Testis (tissue), 3 donors: ENCODE measurements around the gene MBP. TPM values are rescaled to one million over a fixed set of nuclear protein-coding genes. Genes with fewer than 3 reads are reported as not detected.

Experiments
- DNase-seq: peaks from one replicate; pipeline ENCODE4 v3.0.0-alpha.2; 2019
- H3K27ac ChIP-seq, 2 donors: fragments of 200-600 bp; sonication (generic); one replicate each; pipeline ENCODE4 v1.5.1; 2019
- H3K27me3 ChIP-seq: fragments of 200-600 bp; sonication (generic); one replicate; pipeline ENCODE4 v1.5.1; 2019
- H3K36me3 ChIP-seq: fragments of 200-600 bp; sonication (generic); one replicate; pipeline ENCODE4 v1.5.1; 2017; ENCODE audit warnings: low read depth; ENCODE audit errors: missing control alignments
- H3K4me1 ChIP-seq: fragments of 200-600 bp; sonication (generic); one replicate; pipeline ENCODE4 v1.5.1; 2019
- H3K4me3 ChIP-seq, 2 donors: fragments of 200-600 bp; sonication (generic); one replicate each; pipeline ENCODE4 v1.5.1; 2017 to 2019
- H3K9me3 ChIP-seq: fragments of 200-600 bp; sonication (generic); one replicate; pipeline ENCODE4 v1.5.1; 2017
- CTCF ChIP-seq, 3 experiments: fragments of 450-650 bp in 2 of 3; fragments of 200-600 bp in 1 of 3; sonication (generic) in 1 of 3; IDR thresholded peaks; one replicate each; pipeline ENCODE4 v1.5.1; 2016 to 2019; ENCODE audit warnings: antibody characterized with exemption in 3 of 3, mild to moderate bottlenecking in 2 of 3, moderate library complexity in 1 of 3
- POLR2A ChIP-seq: fragments of 450-650 bp; IDR thresholded peaks from one replicate; pipeline ENCODE4 v1.6.1; 2017; ENCODE audit warnings: antibody characterized with exemption, mild to moderate bottlenecking, moderate library complexity
- WGBS, 2 donors: methylation state at CpG; one replicate each; pipeline ENCODE4 v1.1.5; 2018; 5-methylcytosine and 5-hydroxymethylcytosine counted together
- intact Hi-C: fragments of 100-400 bp; cut with DNase I; formaldehyde crosslinking; loops from one replicate; pipeline ENCODE4 v1.15.1; 2023; ENCODE audit warnings: low total_unique reads
- polyA plus RNA-seq: library from polyadenylated mRNA; stranded (reverse); fragments of 350-450 nt; fragmentation: Illumina TruSeq; extraction: RNeasy Lipid Tissue Mini Kit (QIAGEN cat#74804); gene quantifications from one replicate; pipeline ENCODE4 v1.2.3, GENCODE V29; 2014; ENCODE audit warnings: low read depth, low replicate concordance; ENCODE audit not compliant: insufficient read depth
- total RNA-seq, 2 donors: library from RNA; depleted of rRNA; stranded (reverse); fragments of >200 nt; gene quantifications; one replicate each; pipeline ENCODE4 v1.2.3, GENCODE V29; 2016

The MBP gene
- total and polyA plus RNA-seq, 3 donors from 2014 or later, result 15.4 to 20.3 (median 16.7) TPM

GRCh38 chr18:77103187-77103850, 29.3 kb downstream of the MBP start:
- Histone ChIP-seq H3K9me3 (no peaks in the 10 kb centered on the region), H3K27ac (peak overlapping the region; percentile 60 to 85), H3K27me3 (no peaks in the 10 kb centered on the region), H3K4me3 (no peak overlapping the region), H3K4me1 (peaks cover 28% of the 10 kb centered on the region), H3K36me3 (no peaks in the 10 kb centered on the region)
- intact Hi-C loops, result loop anchor here (5.0 kb wide), 1 partner anchor 36 kb away; no protein-coding TSS in a partner anchor
- TF ChIP-seq CTCF (IDR thresholded peaks at IDR 0.05) (no peak), POLR2A (no peak)
- no peak for DNase-seq
- 62 to 63% methylated on average over 14 of the region's 14 CpGs for WGBS, 2 donors

GRCh38 chr18:77102259-77103040, 30.1 kb downstream of the MBP start:
- Histone ChIP-seq H3K4me3 (no peak overlapping the region), H3K27ac (peak overlapping the region; percentile 53 to 85), H3K36me3 (no peaks in the 10 kb centered on the region), H3K9me3 (no peaks in the 10 kb centered on the region), H3K4me1 (peaks cover 21% of the 10 kb centered on the region), H3K27me3 (no peaks in the 10 kb centered on the region)
- WGBS, 2 donors, result 50 to 53% methylated on average over 3 of the region's 3 CpGs
- intact Hi-C loops, result loop anchor here (5.0 kb wide), 1 partner anchor 35 kb away; no protein-coding TSS in a partner anchor
- DNase-seq, result no peak
- TF ChIP-seq CTCF (IDR thresholded peaks at IDR 0.05) (no peak), POLR2A (no peak)

GRCh38 chr18:77101410-77102258, 30.9 kb downstream of the MBP start:
- WGBS, 2 donors, result 41 to 46% methylated on average over 15 to 16 of the region's 16 CpGs
- Histone ChIP-seq H3K36me3 (no peaks in the 10 kb centered on the region), H3K4me1 (peaks cover 17% of the 10 kb centered on the region), H3K4me3 (no peak overlapping the region), H3K9me3 (no peaks in the 10 kb centered on the region), H3K27ac (peak overlapping the region; percentile 53 to 85), H3K27me3 (no peaks in the 10 kb centered on the region)
- no peak for TF ChIP-seq POLR2A
- no peak for TF ChIP-seq CTCF (IDR thresholded peaks at IDR 0.05)
- intact Hi-C loops, result loop anchor here (5.0 kb wide), 1 partner anchor 34 kb away; no protein-coding TSS in a partner anchor
- peak; percentile 76 for DNase-seq

- WGBS, 2 donors, result 78 to 86% methylated on average over 8 of the region's 8 CpGs
- no peaks in the 10 kb centered on the region for H3K9me3 ChIP-seq
- no peaks in the 10 kb centered on the region for H3K27me3 ChIP-seq
- H3K4me3 ChIP-seq, result no peak overlapping the region
- intact Hi-C loops, result loop anchor here (5.0 kb wide), 1 partner anchor 34 kb away; no protein-coding TSS in a partner anchor
- peak overlapping the region; percentile 53 to 85 for H3K27ac ChIP-seq
- no peaks in the 10 kb centered on the region for H3K36me3 ChIP-seq
- TF ChIP-seq POLR2A, result no peak
- DNase-seq, result no peak
- peaks cover 15% of the 10 kb centered on the region for H3K4me1 ChIP-seq
Observed at GRCh38 chr18:77100751-77101355, 31.7 kb downstream of the MBP start.
